NCI-H460 (cell line): ENCODE measurements around the gene NPAS4. TPM values are rescaled to one million over a fixed set of nuclear protein-coding genes. Genes with fewer than 3 reads are reported as not detected.
"Not testable (repeated sequence)": the region's sequence is repeated elsewhere in the genome, so short reads cannot be mapped to it uniquely, and the experiment has no call there.

ENCODE experiments used
- DNase-seq: peaks from one replicate; pipeline ENCODE4 v3.0.0-alpha.2; 2016; ENCODE audit warnings: low read depth; ENCODE audit errors: extremely low read depth
- total RNA-seq: library from RNA; depleted of rRNA; stranded (reverse); fragments of >200 nt; shearing (Covaris generic); gene quantifications from 2 replicates; pipeline ENCODE4 v1.2.3, GENCODE V29; 2014

Gene NPAS4
- total RNA-seq, 1 experiment from 2014 or later, result not detected

GRCh38 chr11:66450560-66450959 is 29.7 kb downstream of the NPAS4 start:
- no peak for DNase-seq

GRCh38 chr11:66451663-66452062 is 30.8 kb downstream of the NPAS4 start:
- DNase-seq, result no peak

GRCh38 chr11:66454247-66454646 is 33.4 kb downstream of the NPAS4 start:
- no peak for DNase-seq

DNA sequence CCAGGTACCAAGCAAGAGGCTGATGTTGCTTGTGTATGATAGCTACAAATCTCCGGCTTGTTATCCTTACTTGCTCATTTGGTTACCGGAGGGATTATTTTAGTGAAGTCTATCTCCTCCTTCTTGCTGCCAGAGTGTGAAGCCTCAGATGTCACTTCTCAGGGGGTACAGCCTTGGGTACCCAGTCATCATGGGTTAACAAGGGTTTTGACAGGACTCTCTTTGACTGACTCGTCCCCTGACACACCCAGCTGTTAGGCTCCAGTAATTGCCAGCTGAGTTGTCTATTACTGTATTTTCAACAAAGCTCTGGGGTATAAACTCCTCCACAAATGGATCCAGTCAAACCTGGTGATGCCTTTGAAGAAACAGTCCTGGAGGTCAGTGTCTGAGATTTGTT is 34.0 kb downstream of the NPAS4 start:
- no peak for DNase-seq

GRCh38 chr11:66457826-66458225 is 37.0 kb downstream of the NPAS4 start:
- no peak for DNase-seq

DNA sequence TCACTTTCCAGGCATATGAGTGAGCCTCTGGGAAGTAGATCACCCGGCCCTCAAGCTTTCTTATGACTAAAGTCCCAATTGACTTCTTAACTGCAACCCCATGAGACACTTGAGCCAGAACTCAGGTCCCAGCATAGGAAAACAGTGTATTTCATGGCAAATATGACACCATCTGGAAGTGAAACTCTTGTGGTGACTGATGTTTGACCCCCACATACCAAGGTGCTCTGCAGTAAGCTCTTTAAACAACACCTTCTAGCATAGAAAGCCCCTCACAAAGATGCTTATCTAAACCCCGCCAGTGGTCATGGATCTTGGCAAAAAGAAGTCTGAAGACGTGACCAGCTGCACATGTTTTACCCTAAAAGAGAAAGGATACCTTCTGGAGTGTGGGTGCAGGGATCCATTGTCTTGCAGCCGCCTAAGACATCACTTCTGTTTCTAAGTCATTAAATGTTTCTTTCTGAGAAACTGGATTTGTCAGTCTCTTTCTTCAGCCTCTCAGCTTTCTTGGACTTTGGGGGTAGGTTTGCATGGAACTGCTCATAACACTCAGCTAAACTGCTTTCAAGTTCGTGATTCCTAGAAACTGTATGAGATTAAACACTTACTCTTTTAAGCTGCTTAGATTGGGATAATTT is 38.4 kb downstream of the NPAS4 start:
- no peak for DNase-seq

- no peak for DNase-seq
Observed at GRCh38 chr11:66462010-66462409, 41.2 kb downstream of the NPAS4 start.

DNA sequence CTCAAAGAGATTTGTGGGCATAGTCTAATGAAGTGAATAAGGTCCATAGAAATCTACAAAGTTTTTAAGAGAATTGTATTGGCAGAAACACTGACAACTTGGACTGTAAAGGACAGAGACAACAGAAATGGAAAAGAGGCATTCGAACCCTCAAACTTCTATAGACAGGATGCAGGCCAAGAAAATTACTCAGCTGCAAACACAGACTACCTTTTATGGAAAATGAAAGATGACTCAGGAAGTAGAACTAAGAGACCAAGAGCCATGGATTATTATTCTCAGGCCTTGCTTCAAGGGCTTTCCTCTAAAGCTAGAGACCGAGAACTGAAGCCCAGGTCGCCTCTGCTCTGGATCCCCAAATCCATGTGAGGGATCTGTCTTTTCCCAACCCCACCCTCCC is 42.1 kb downstream of the NPAS4 start:
- no peak for DNase-seq

GRCh38 chr11:66464116-66464515 is 43.3 kb downstream of the NPAS4 start:
- DNase-seq, result not testable (repeated sequence)

DNA sequence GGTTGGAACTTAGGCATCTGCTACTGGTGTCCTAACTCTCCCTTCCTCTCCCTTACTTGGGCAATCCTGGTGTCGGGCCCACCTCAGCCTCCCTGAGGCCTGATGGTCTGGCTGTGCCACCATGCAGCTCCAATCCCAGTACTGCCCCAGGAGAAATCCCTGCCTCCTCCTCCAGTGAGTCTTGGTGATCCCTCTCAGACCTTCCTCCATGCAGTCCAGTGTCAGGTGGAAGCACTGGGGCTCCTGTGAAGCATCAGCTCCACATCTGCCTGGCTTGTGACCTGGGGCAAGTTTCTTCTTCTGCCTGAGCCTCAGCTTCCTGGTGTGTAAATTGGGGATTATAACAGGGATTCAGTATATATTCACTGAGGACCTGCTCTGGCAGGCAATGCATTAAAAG is 44.1 kb downstream of the NPAS4 start:
- DNase-seq, result no peak

GRCh38 chr11:66465373-66466224 is 44.8 kb downstream of the NPAS4 start:
- no peak for DNase-seq

DNA sequence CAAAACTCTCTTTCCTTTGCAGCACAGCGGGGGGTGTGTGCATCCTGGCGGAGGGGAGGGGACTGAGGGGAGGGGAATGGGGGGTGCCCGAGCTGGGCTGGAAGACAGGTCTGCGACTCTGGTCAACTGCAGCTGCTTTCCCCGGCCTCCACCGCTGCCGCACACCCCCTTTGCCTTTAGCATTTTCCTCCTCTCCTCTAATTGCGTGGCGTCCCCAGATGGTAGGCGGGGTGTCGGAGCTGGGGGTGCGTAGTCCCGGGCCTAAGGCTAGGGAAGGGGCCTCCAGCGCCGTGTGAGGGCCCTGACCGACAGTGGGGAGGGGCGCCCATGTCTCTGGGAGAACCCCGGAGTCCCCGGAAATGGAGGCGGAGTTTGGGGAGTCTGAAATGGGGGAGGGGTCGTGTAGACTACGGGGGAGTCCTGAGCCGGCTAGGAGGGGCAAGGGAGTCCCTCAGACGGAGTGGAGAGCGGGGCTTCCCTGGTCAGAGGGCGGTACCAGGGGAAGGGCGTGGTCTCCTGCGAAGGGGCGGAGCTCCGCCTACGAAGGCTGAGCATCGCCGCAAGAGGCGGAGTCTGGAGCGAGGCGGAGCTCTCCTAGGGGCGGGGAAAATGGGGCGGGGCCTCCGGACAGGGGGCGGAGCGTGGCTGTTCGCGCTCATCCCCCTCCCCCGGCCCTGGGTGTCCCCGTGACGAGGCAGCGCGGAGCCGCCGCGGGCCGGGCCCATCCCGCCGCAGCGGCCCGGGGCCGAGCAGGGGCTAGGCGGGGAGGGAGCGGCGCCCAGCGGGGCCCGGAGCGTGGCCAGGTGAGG is 45.6 kb downstream of the NPAS4 start, which contains the start of gene PELI3:
Gene PELI3, plus strand, starts transcription at position 681 of the 809 bp plus-strand sequence. CDS start 1,224 bp downstream, outside the sequence.
- DNase-seq, result peak; percentile 80

DNA sequence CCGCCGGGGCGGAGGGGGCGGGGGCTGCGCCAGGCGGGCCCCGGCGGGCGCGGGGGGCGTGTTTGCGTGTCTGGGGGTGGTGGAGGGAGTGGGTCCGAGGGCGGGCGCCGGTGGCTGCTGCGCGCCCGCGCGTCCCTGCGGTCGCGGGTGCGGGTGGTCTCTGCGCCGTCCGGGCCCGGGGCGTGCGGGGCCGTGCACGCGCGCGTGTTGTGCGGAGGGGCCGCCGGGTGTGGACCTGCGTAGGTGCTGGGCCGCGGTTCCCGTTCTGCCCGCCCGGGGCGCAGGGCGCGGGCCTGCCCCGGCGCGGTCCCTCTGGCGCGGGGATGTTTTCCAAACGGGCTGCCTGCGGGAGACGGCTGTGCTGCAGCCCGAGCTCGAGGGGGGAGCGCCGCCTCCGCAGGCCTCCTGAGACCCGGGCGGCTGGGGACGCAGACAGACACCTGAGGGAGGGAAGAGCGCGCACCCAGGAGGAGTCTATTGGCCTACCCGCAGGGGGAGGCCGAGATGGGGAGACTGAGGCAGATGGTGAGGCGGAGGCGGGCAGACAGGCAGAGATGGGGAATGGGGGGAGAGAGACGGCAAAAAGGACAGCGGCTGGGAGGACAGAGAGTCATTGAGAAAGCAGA is 46.3 kb downstream of the NPAS4 start:
- no peak for DNase-seq

DNA sequence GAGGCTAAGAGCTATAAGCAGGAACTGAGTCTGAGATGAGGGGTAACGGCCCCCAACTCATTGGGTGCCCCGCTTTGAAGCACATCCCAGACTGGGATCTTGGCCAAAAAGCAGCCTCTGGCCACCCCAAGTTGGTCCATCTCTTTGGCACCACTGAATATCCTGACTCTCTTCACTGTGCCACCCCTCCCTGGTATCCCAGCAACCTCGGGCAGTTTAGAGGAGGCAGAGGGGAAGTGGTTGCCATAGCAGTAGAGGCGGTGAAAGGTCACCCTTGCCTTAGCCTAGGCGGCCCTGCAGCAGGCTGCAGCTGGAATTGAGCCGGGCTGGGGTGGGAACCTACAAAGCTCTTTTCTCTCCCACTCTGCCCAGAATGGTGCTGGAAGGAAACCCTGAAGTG is 46.9 kb downstream of the NPAS4 start:
- no peak for DNase-seq

- no peak for DNase-seq
Observed at GRCh38 chr11:66468691-66469090, 47.9 kb downstream of the NPAS4 start.

DNA sequence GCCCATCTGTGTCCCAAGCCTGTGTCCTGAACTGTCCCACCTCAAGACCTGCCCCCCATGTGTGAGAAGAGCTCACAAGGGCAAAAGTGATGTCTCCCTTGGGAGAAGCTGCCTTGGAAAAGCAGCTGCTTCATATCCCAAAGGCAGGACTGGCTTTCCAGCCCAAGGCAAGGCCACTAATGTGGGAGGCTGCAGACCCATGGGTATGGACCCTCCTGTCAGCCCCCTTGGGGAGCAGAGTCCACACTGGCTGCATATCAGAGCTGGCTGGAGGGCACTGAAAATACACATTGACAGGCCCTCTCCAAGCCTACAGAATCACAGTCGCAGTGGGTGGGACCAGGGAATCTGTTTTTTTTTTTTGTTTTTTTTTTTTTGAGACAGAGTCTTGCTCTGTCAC is 48.6 kb downstream of the NPAS4 start:
- DNase-seq, result no peak

DNA sequence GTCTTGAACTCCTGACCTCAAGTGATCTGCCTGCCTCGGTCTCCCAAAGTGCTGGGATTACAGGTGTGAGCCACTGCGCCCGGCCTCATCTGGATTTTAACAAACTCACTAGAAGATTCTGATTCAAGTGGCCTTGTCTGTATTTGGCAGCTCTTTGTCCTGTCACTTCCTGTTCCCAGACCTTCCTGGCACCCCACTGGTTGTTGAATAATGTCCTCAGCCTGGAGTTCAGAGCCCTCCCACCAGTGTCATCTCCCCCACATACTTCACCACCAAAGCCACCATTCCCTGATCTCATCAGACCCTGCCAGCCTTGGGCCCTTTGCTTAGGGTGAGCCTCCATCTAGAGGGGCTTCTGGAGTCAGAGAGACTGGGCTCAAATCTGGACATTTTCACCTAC is 49.2 kb downstream of the NPAS4 start:
- no peak for DNase-seq

DNA sequence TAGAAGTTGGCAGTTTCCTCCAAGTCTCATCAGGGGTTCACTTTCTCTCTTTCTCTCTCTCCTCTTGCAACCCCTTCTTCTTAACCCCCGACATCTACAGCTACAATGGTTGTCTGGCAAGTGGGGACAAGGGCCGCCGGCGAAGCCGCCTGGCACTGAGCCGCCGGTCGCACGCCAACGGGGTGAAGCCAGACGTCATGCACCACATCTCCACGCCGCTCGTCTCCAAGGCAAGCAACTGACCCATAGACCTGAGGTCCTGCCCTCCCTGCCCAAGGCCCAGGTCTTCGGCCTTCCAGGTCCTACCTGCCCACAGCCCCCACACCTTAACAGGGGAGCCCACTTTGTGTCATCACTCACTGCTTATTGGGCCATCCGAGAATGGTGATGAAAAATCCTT is 50.3 kb downstream of the NPAS4 start:
- DNase-seq, result no peak

GRCh38 chr11:66472054-66472453 is 51.2 kb downstream of the NPAS4 start:
- no peak for DNase-seq

- DNase-seq, result no peak
Observed at GRCh38 chr11:66473167-66473566, 52.3 kb downstream of the NPAS4 start.
